Inflammatory macrophage (primary cell): ENCODE data around the gene MPP2.
A peak's percentile ranks its signal among the peaks of the same experiment; 100 is the strongest.
"Not testable (repeated sequence)": the region's sequence is repeated elsewhere in the genome, so short reads cannot be mapped to it uniquely, and the experiment has no call there.

ENCODE experiments used
- DNase-seq, 2 donors: peaks; one replicate each; pipeline ENCODE4 v3.0.0-alpha.2; 2020 to 2022

MPP2 gene

GRCh38 chr17:43873815-43874214 is 33.5 kb downstream of the MPP2 start:
- DNase-seq: no peak

GRCh38 chr17:43873091-43873490 is 34.2 kb downstream of the MPP2 start:
- DNase-seq: no peak

- DNase-seq: no peak
Measured at GRCh38 chr17:43871946-43872690, 35.2 kb downstream of the MPP2 start.

- not testable (repeated sequence) for DNase-seq
Measured at GRCh38 chr17:43869031-43869430, 38.3 kb downstream of the MPP2 start.

- DNase-seq: peak; percentile 76 to 78
Measured at GRCh38 chr17:43868226-43868994, 38.9 kb downstream of the MPP2 start.

- DNase-seq: no peak
Measured at GRCh38 chr17:43864161-43864984, 43.0 kb downstream of the MPP2 start.

- no peak for DNase-seq
Measured at GRCh38 chr17:43861960-43862359, 45.4 kb downstream of the MPP2 start.

- DNase-seq: no peak
Measured at GRCh38 chr17:43860927-43861622, 46.3 kb downstream of the MPP2 start.

- DNase-seq: no peak
Measured at GRCh38 chr17:43860077-43860725, 47.1 kb downstream of the MPP2 start.

- no peak for DNase-seq
Measured at GRCh38 chr17:43857957-43858600, 49.3 kb downstream of the MPP2 start.

GRCh38 chr17:43857141-43857540 is 50.2 kb downstream of the MPP2 start:
- DNase-seq: no peak

- DNase-seq: no peak
Measured at GRCh38 chr17:43856141-43856540, 51.2 kb downstream of the MPP2 start.

GRCh38 chr17:43855061-43855460 is 52.3 kb downstream of the MPP2 start:
- DNase-seq: no peak

- no peak for DNase-seq
Measured at GRCh38 chr17:43854498-43854897, 52.8 kb downstream of the MPP2 start.

- no peak for DNase-seq
Measured at GRCh38 chr17:43853546-43853945, 53.8 kb downstream of the MPP2 start.

GRCh38 chr17:43852571-43852970 is 54.8 kb downstream of the MPP2 start:
- no peak for DNase-seq

GRCh38 chr17:43849116-43849515 is 58.2 kb downstream of the MPP2 start:
- DNase-seq: no peak

GRCh38 chr17:43848601-43849000 is 58.7 kb downstream of the MPP2 start:
- DNase-seq: no peak

- DNase-seq: peak; percentile 54 to 71
Measured at GRCh38 chr17:43846963-43847371, 60.4 kb downstream of the MPP2 start, which contains the start of gene CD300LG. Gene CD300LG, plus strand, starts transcription at chr17:43847176. Its CDS starts 41 bp downstream, at chr17:43847217.

GRCh38 chr17:43846221-43846712 is 61.1 kb downstream of the MPP2 start:
- peak; percentile 72 to 75 for DNase-seq

GRCh38 chr17:43845766-43846165 is 61.6 kb downstream of the MPP2 start:
- no peak for DNase-seq
